ENCODE results near the gene FLT1.

- TF ChIP-seq ZNF174 (tag by site-specific recombination; IDR thresholded peaks at IDR 0.05), result no peak
- TF ChIP-seq CTCF (tag by site-specific recombination; IDR thresholded peaks at IDR 0.05), result no peak
- TF ChIP-seq KLF1 (tag by site-specific recombination; IDR thresholded peaks at IDR 0.05), result no peak
- TF ChIP-seq ZNF157 (tag by site-specific recombination; IDR thresholded peaks at IDR 0.05), result no peak
- TF ChIP-seq ZNF76 (tag by site-specific recombination; IDR thresholded peaks at IDR 0.05; ENCODE audit: borderline replicate concordance, low read depth), result no peak
- no peak for TF ChIP-seq ZNF169 (tag by site-specific recombination; IDR thresholded peaks at IDR 0.05)
- TF ChIP-seq SP7 (tag by site-specific recombination; IDR thresholded peaks at IDR 0.05), result no peak
- no peak for TF ChIP-seq ZNF114 (tag by site-specific recombination; IDR thresholded peaks at IDR 0.05)
Measured at GRCh38 chr13:28316836-28317235, 178.1 kb downstream of the FLT1 start.
